ENCODE measurements around the gene ZMYND10.

Gene ZMYND10

DNA sequence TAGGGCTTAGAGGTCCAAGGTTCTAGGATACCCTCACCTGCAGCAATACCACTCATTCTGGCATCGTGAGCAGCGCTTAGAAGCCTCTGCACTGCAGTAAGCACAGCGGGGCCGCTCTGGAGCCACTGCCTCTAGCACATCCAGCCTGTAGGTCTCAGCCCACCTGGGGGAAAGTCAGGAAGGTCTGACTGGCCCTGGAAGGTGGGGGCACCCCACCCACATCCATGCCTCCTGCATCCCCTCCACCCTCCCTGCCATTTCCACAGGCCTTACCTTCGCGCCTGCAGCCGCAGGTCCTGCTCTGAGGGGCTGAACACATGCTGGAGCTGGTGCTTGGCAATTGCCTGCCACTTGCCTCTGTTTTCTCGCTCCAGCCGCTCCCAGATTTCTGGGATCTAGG is 4.0 kb downstream of the ZMYND10 start:
- Histone ChIP-seq H3K9me3 (ENCODE audit: control insufficient read depth, low read depth, low read length) (no peaks in the 10 kb centered on the region), H3K27ac (ENCODE audit: low read length) (no peak overlapping the region), H3K27me3 (ENCODE audit: control insufficient read depth, insufficient read depth, low read length) (peaks cover 69% of the 10 kb centered on the region), H3K4me3 (ENCODE audit: low read length) (no peak overlapping the region), H3K9ac (ENCODE audit: low read length) (no peak overlapping the region), H3K36me3 (ENCODE audit: control insufficient read depth, low read depth, low read length) (no peaks in the 10 kb centered on the region), H3K4me1 (ENCODE audit: control insufficient read depth, low read depth, low read length) (no peaks in the 10 kb centered on the region)

DNA sequence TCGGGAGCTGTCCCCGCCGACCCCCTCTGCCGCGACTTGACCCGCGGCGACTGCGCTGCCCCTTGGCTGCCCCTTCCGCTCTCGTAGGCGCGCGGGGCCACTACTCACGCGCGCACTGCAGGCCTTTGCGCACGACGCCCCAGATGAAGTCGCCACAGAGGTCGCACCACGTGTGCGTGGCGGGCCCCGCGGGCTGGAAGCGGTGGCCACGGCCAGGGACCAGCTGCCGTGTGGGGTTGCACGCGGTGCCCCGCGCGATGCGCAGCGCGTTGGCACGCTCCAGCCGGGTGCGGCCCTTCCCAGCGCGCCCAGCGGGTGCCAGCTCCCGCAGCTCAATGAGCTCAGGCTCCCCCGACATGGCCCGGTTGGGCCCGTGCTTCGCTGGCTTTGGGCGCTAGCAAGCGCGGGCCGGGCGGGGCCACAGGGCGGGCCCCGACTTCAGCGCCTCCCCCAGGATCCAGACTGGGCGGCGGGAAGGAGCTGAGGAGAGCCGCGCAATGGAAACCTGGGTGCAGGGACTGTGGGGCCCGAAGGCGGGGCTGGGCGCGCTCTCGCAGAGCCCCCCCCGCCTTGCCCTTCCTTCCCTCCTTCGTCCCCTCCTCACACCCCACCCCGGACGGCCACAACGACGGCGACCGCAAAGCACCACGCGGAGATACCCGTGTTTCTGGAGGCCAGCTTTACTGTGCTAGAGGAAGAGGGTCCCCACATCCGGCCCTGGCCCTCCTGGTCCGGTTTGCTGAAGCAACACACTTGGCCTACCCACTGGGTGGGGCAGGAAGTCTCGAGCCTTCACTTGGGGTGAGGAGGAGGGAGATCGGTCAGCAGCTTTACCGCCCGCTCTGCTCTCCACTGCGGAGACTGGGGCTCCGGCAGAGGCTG is 4.8 kb downstream of the ZMYND10 start, which contains the start of gene RASSF1:
TSS of gene RASSF1 (minus strand) at position 389 of the 882 bp plus-strand sequence. CDS start at position 358, 31 bp downstream.
- Histone ChIP-seq H3K4me3 (ENCODE audit: low read length) (peak within 1 kb of the TSS; percentile 8), H3K36me3 (ENCODE audit: control insufficient read depth, low read depth, low read length) (no peaks in the 10 kb centered on the region), H3K27me3 (ENCODE audit: control insufficient read depth, insufficient read depth, low read length) (peaks cover 62% of the 10 kb centered on the region), H3K9ac (ENCODE audit: low read length) (no peak within 1 kb of the TSS), H3K9me3 (ENCODE audit: control insufficient read depth, low read depth, low read length) (no peaks in the 10 kb centered on the region), H3K4me1 (ENCODE audit: control insufficient read depth, low read depth, low read length) (peaks cover 5% of the 10 kb centered on the region), H3K27ac (ENCODE audit: low read length) (no peak within 1 kb of the TSS)

DNA sequence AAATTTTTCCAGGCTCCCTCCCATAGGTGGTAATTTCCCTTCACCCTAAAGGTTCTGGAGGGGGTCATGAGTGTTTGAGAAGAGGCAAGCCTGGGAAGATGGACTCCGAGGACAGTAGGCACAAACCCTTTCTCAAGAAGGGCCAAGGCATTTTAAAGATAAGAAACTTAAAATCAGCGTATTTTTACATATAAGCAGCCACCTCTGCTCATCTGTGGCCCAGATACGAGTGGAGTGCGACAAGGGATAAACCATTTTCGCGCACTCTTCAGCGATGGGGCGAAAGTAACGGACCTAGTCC is 5.4 kb downstream of the ZMYND10 start:
- Histone ChIP-seq H3K4me1 (ENCODE audit: control insufficient read depth, low read depth, low read length) (peaks cover 5% of the 10 kb centered on the region), H3K27ac (ENCODE audit: low read length) (no peak overlapping the region), H3K4me3 (ENCODE audit: low read length) (peak overlapping the region; percentile 8), H3K9ac (ENCODE audit: low read length) (no peak overlapping the region), H3K36me3 (ENCODE audit: control insufficient read depth, low read depth, low read length) (no peaks in the 10 kb centered on the region), H3K9me3 (ENCODE audit: control insufficient read depth, low read depth, low read length) (no peaks in the 10 kb centered on the region), H3K27me3 (ENCODE audit: control insufficient read depth, insufficient read depth, low read length) (peaks cover 59% of the 10 kb centered on the region)

- no peaks in the 10 kb centered on the region for H3K9me3 ChIP-seq (ENCODE audit: control insufficient read depth, low read depth, low read length)
- no peaks in the 10 kb centered on the region for H3K36me3 ChIP-seq (ENCODE audit: control insufficient read depth, low read depth, low read length)
- H3K27ac ChIP-seq (ENCODE audit: low read length), result no peak overlapping the region
- H3K27me3 ChIP-seq (ENCODE audit: control insufficient read depth, insufficient read depth, low read length), result peaks cover 54% of the 10 kb centered on the region
- peaks cover 5% of the 10 kb centered on the region for H3K4me1 ChIP-seq (ENCODE audit: control insufficient read depth, low read depth, low read length)
- no peak overlapping the region for H3K4me3 ChIP-seq (ENCODE audit: low read length)
- H3K9ac ChIP-seq (ENCODE audit: low read length), result no peak overlapping the region
Measured at GRCh38 chr3:50339485-50340146, 5.9 kb downstream of the ZMYND10 start.

GRCh38 chr3:50338965-50339364 is 6.6 kb downstream of the ZMYND10 start:
- Histone ChIP-seq H3K4me1 (ENCODE audit: control insufficient read depth, low read depth, low read length) (peaks cover 5% of the 10 kb centered on the region), H3K36me3 (ENCODE audit: control insufficient read depth, low read depth, low read length) (no peaks in the 10 kb centered on the region), H3K27ac (ENCODE audit: low read length) (no peak overlapping the region), H3K27me3 (ENCODE audit: control insufficient read depth, insufficient read depth, low read length) (peaks cover 53% of the 10 kb centered on the region), H3K4me3 (ENCODE audit: low read length) (no peak overlapping the region), H3K9ac (ENCODE audit: low read length) (no peak overlapping the region), H3K9me3 (ENCODE audit: control insufficient read depth, low read depth, low read length) (no peaks in the 10 kb centered on the region)

- peaks cover 41% of the 10 kb centered on the region for H3K27me3 ChIP-seq (ENCODE audit: control insufficient read depth, insufficient read depth, low read length)
- H3K9ac ChIP-seq (ENCODE audit: low read length), result peak overlapping the region; percentile 81
- H3K4me3 ChIP-seq (ENCODE audit: low read length), result peak overlapping the region; percentile 74
- H3K4me1 ChIP-seq (ENCODE audit: control insufficient read depth, low read depth, low read length), result peaks cover 5% of the 10 kb centered on the region
- no peaks in the 10 kb centered on the region for H3K9me3 ChIP-seq (ENCODE audit: control insufficient read depth, low read depth, low read length)
- H3K36me3 ChIP-seq (ENCODE audit: control insufficient read depth, low read depth, low read length), result peaks cover 1% of the 10 kb centered on the region
- H3K27ac ChIP-seq (ENCODE audit: low read length), result peak overlapping the region; percentile 68
Measured at GRCh38 chr3:50337175-50337861, 8.2 kb downstream of the ZMYND10 start.

DNA sequence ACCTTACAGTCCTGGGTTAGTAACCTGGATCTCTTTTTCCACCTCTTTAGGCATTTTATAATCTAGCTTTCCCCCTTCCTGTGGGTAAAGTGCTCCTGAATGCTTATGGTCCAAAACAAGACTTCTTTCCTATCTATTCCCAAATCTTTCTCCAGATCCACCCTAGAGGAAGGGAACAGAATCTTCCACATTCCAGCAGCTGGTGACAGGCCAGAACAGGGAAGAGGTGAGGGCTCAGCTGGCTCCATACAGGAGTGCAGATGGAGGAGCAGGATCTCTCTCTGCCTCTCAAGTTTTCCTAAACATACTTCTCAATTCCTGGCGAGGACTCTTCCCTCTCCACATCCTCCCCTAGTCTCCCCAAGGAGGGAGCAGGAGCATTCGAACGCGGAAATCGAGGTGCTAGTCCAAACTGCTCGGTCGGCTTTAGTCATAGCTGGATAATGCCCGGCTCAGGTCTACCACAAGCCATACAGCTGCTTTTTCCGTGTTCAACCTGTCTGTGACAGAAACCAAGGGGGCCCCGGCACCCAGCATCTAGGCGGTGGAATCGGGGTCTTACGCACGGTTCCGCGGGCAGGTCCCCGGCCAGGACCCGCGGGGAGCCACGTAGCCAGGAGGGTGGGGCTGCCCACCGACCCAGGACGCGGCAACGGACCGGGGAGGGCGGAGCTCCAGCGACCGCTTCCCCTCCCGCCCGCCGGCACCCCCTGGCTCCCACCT is 8.9 kb downstream of the ZMYND10 start:
- H3K36me3 ChIP-seq (ENCODE audit: control insufficient read depth, low read depth, low read length), result peaks cover 8% of the 10 kb centered on the region
- peaks cover 5% of the 10 kb centered on the region for H3K4me1 ChIP-seq (ENCODE audit: control insufficient read depth, low read depth, low read length)
- H3K9ac ChIP-seq (ENCODE audit: low read length), result peak overlapping the region; percentile 81
- no peaks in the 10 kb centered on the region for H3K9me3 ChIP-seq (ENCODE audit: control insufficient read depth, low read depth, low read length)
- peaks cover 34% of the 10 kb centered on the region for H3K27me3 ChIP-seq (ENCODE audit: control insufficient read depth, insufficient read depth, low read length)
- H3K4me3 ChIP-seq (ENCODE audit: low read length), result peak overlapping the region; percentile 74
- peak overlapping the region; percentile 24 for H3K27ac ChIP-seq (ENCODE audit: low read length)

DNA sequence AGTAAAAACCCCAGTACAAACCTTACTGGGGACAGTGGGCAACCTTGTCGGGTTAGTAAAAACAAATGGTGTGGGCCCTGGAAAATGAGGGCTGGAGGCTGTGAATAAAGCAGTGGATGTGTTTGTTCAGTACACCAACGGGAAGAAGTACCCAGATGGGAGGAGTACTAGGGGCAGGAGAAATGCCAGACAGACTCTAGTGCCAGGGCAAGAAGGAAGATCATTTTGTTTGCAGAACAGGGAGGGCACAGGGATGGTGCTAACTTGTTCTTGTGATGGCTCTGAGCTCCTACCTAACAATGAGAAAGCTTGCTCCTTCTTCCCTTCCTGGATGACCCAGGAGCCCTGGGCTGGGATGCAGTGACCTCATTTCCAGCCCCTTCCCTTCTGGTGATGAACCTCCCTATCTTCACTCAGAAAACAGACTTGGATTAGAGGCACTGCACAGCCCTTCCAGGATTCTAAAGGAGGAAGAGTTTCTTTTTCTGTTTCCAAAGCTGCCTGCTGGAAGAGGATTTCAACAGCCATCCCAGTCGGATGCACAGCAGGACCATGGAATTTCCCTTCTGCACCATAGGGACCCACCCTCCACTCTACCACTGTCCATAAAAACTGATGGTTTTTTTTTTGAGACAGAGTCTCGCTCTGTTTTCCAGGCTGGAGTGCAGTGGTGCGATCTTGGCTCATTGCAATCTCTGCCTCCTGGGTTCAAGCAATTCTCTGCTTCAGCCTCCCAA is 11.0 kb downstream of the ZMYND10 start:
- no peaks in the 10 kb centered on the region for H3K9me3 ChIP-seq (ENCODE audit: control insufficient read depth, low read depth, low read length)
- no peak overlapping the region for H3K9ac ChIP-seq (ENCODE audit: low read length)
- no peak overlapping the region for H3K4me3 ChIP-seq (ENCODE audit: low read length)
- no peak overlapping the region for H3K27ac ChIP-seq (ENCODE audit: low read length)
- peaks cover 29% of the 10 kb centered on the region for H3K36me3 ChIP-seq (ENCODE audit: control insufficient read depth, low read depth, low read length)
- H3K27me3 ChIP-seq (ENCODE audit: control insufficient read depth, insufficient read depth, low read length), result peaks cover 13% of the 10 kb centered on the region
- H3K4me1 ChIP-seq (ENCODE audit: control insufficient read depth, low read depth, low read length), result peaks cover 5% of the 10 kb centered on the region

DNA sequence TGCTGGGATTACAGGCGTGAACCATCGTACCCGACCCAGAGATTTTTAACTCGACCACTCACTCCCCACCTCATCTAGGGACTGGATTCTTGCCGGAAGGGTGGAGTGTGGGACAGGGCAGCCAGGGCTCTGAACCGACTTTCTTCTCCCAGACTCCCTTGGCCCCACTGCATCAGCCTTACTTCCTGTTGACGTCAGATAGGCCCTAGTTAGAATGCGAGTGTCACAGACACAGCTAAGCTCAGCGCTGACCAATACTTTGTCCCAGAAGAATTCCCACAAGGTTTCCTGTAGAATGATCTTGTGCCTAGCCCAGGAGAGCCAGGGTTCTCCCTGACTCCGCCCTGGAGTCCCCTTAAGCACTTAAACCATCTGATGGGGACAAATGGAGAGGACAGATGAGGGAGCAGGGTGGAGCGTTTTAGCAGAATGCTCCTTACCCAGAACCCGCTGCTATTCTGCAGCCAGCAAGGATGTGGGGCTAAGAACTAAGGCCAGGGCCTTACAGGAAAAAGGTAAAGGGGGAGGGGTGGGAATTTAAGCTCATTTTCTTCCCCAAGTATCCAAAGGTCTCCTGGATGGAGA is 11.7 kb downstream of the ZMYND10 start:
- Histone ChIP-seq H3K36me3 (ENCODE audit: control insufficient read depth, low read depth, low read length) (peaks cover 30% of the 10 kb centered on the region), H3K27me3 (ENCODE audit: control insufficient read depth, insufficient read depth, low read length) (peaks cover 6% of the 10 kb centered on the region), H3K27ac (ENCODE audit: low read length) (no peak overlapping the region), H3K9ac (ENCODE audit: low read length) (no peak overlapping the region), H3K4me1 (ENCODE audit: control insufficient read depth, low read depth, low read length) (peaks cover 5% of the 10 kb centered on the region), H3K9me3 (ENCODE audit: control insufficient read depth, low read depth, low read length) (no peaks in the 10 kb centered on the region), H3K4me3 (ENCODE audit: low read length) (no peak overlapping the region)

GRCh38 chr3:50331364-50331907 is 14.1 kb downstream of the ZMYND10 start:
- Histone ChIP-seq H3K4me1 (ENCODE audit: control insufficient read depth, low read depth, low read length) (peaks cover 11% of the 10 kb centered on the region), H3K4me3 (ENCODE audit: low read length) (no peak overlapping the region), H3K9me3 (ENCODE audit: control insufficient read depth, low read depth, low read length) (no peaks in the 10 kb centered on the region), H3K9ac (ENCODE audit: low read length) (no peak overlapping the region), H3K36me3 (ENCODE audit: control insufficient read depth, low read depth, low read length) (peaks cover 30% of the 10 kb centered on the region), H3K27me3 (ENCODE audit: control insufficient read depth, insufficient read depth, low read length) (no peaks in the 10 kb centered on the region), H3K27ac (ENCODE audit: low read length) (no peak overlapping the region)
